ENCODE measurements around the gene NCAPH2.
"Not testable (repeated sequence)": the region's sequence is repeated elsewhere in the genome, so short reads cannot be mapped to it uniquely, and the experiment has no call there.

The NCAPH2 gene

GRCh38 chr22:50535113-50535512 lies 27.1 kb downstream of the NCAPH2 start:
- no peak for DNase-seq (ENCODE audit: low read depth)
- TF ChIP-seq CTCF (conservative IDR thresholded peaks at IDR 0.05; ENCODE audit: control insufficient read depth, insufficient read depth, low read depth, low read length): no peak
- H3K4me3 ChIP-seq (ENCODE audit: control insufficient read depth, low read depth, low read length): no peak overlapping the region

GRCh38 chr22:50536226-50536625 lies 28.2 kb downstream of the NCAPH2 start:
- H3K4me3 ChIP-seq (ENCODE audit: control insufficient read depth, low read depth, low read length): no peak overlapping the region
- DNase-seq (ENCODE audit: low read depth): no peak
- TF ChIP-seq CTCF (conservative IDR thresholded peaks at IDR 0.05; ENCODE audit: control insufficient read depth, insufficient read depth, low read depth, low read length): no peak

- H3K4me3 ChIP-seq (ENCODE audit: control insufficient read depth, low read depth, low read length): no peak overlapping the region
- no peak for DNase-seq (ENCODE audit: low read depth)
- no peak for TF ChIP-seq CTCF (conservative IDR thresholded peaks at IDR 0.05; ENCODE audit: control insufficient read depth, insufficient read depth, low read depth, low read length)
These were observed 29.7 kb downstream of the NCAPH2 start for GRCh38 chr22:50537765-50538164.

GRCh38 chr22:50540381-50540780 lies 32.4 kb downstream of the NCAPH2 start:
- no peak for DNase-seq (ENCODE audit: low read depth)
- H3K4me3 ChIP-seq (ENCODE audit: control insufficient read depth, low read depth, low read length): no peak overlapping the region
- TF ChIP-seq CTCF (conservative IDR thresholded peaks at IDR 0.05; ENCODE audit: control insufficient read depth, insufficient read depth, low read depth, low read length): no peak

- peak; percentile 97 for DNase-seq (ENCODE audit: low read depth)
- H3K4me3 ChIP-seq (ENCODE audit: control insufficient read depth, low read depth, low read length): not testable (repeated sequence)
These were observed 33.6 kb downstream of the NCAPH2 start for GRCh38 chr22:50541667-50542026.

GRCh38 chr22:50542416-50542927 lies 34.4 kb downstream of the NCAPH2 start:
- TF ChIP-seq CTCF (conservative IDR thresholded peaks at IDR 0.05; ENCODE audit: control insufficient read depth, insufficient read depth, low read depth, low read length): peak; percentile 9
- H3K4me3 ChIP-seq (ENCODE audit: control insufficient read depth, low read depth, low read length): no peak overlapping the region
- DNase-seq (ENCODE audit: low read depth): peak; percentile 64

GRCh38 chr22:50544078-50544745 lies 36.2 kb downstream of the NCAPH2 start:
- H3K4me3 ChIP-seq (ENCODE audit: control insufficient read depth, low read depth, low read length): peak overlapping the region; percentile 15
- DNase-seq (ENCODE audit: low read depth): peak; percentile 63
- TF ChIP-seq CTCF (conservative IDR thresholded peaks at IDR 0.05; ENCODE audit: control insufficient read depth, insufficient read depth, low read depth, low read length): peak; percentile 39

Data from fibroblast of mammary gland (primary cell).